ENCODE measurements around the gene ZBTB40.

ZBTB40 gene

DNA sequence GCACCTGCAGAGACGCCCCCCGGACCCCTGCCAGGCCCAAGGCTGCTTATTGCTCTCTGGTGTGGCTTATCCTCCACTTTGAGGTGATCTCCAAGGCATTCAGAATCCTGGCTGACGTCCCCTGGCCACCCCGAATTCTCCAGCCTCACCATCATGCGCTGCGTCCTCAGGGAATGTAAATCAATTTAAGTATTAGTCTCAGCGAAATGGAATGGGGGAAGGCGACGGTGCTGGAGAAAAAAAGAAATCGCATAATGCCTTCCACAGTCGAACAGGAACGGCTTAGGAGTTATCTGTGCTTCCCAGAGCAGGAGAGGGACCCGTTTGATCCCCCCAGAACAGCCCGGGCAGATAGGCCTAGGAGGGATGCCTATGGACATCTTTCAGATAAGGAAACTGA is 114.5 kb downstream of the ZBTB40 start:
- TF ChIP-seq, protein P1, sequence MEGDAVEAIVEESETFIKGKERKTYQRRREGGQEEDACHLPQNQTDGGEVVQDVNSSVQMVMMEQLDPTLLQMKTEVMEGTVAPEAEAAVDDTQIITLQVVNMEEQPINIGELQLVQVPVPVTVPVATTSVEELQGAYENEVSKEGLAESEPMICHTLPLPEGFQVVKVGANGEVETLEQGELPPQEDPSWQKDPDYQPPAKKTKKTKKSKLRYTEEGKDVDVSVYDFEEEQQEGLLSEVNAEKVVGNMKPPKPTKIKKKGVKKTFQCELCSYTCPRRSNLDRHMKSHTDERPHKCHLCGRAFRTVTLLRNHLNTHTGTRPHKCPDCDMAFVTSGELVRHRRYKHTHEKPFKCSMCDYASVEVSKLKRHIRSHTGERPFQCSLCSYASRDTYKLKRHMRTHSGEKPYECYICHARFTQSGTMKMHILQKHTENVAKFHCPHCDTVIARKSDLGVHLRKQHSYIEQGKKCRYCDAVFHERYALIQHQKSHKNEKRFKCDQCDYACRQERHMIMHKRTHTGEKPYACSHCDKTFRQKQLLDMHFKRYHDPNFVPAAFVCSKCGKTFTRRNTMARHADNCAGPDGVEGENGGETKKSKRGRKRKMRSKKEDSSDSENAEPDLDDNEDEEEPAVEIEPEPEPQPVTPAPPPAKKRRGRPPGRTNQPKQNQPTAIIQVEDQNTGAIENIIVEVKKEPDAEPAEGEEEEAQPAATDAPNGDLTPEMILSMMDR (IDR thresholded peaks at IDR 0.05; ENCODE audit: low read depth, low read length, missing control alignments), result no peak
- no peak for DNase-seq (ENCODE audit: low read depth)
- no peak overlapping the region for H3K4me3 ChIP-seq (ENCODE audit: low read depth, low read length)

DNA sequence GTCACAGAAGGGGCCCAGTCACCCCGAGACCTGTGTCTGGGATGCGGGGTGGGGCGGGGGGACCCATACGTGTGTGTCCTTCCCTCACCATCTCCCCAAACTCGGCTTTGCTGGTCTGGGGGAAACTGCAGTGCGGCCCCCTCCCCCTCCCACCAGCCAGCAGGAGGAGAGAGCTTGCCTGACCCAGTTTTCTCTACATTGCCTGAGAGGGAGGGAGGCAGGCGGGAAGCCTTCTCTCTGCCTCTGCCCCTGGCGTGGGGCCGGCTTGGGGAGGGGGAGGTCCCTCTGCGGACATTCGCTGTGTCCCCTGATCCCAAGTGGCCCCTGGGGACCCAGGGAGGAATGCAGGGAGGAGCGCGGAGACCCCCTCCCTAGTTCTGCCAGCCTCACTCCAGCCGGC is 115.5 kb downstream of the ZBTB40 start:
- H3K4me3 ChIP-seq (ENCODE audit: low read depth, low read length), result no peak overlapping the region
- TF ChIP-seq, protein P1 (IDR thresholded peaks at IDR 0.05; ENCODE audit: low read depth, low read length, missing control alignments), result no peak
- DNase-seq (ENCODE audit: low read depth), result no peak

DNA sequence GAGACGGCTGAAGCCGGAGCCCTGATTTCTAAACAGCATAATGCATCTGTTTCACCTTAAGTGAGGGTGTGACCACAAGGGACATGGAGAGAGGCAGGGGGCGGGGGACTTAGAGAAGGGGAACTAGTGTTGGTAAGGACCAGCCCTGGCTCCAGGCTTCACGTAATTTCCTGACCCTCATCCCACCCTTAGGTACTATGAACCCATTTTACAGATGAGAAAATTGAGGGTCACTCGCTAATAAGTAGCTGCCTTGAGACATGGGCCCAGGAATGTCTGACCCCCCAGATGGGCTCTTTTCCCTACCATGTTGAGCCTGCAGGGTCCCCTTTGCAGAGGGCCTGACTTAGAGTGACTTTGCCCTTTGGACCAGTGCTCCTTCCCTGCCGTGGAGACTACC is 116.3 kb downstream of the ZBTB40 start:
- TF ChIP-seq, protein P1 (IDR thresholded peaks at IDR 0.05; ENCODE audit: low read depth, low read length, missing control alignments), result no peak
- H3K4me3 ChIP-seq (ENCODE audit: low read depth, low read length), result no peak overlapping the region
- DNase-seq (ENCODE audit: low read depth), result no peak

DNA sequence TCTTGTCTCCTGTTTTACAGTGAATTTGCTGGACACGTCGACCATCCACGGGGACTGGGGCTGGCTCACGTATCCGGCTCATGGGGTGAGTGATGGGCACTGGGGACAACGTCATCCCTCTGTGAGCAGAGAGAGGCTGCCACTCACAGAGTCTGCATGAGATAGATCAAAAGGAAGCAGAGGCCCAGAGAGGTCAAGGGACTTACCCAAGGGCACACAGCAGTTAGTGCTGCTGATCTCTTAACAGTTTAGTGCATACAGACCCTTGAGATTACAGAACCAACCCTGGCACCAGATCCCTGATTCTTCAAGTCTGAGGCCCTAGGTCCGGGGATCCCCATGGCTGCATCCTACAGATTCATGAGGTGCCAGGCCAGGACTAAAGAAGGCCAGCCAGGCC is 117.6 kb downstream of the ZBTB40 start:
- H3K4me3 ChIP-seq (ENCODE audit: low read depth, low read length), result no peak overlapping the region
- no peak for DNase-seq (ENCODE audit: low read depth)
- TF ChIP-seq, protein P1 (IDR thresholded peaks at IDR 0.05; ENCODE audit: low read depth, low read length, missing control alignments), result no peak

DNA sequence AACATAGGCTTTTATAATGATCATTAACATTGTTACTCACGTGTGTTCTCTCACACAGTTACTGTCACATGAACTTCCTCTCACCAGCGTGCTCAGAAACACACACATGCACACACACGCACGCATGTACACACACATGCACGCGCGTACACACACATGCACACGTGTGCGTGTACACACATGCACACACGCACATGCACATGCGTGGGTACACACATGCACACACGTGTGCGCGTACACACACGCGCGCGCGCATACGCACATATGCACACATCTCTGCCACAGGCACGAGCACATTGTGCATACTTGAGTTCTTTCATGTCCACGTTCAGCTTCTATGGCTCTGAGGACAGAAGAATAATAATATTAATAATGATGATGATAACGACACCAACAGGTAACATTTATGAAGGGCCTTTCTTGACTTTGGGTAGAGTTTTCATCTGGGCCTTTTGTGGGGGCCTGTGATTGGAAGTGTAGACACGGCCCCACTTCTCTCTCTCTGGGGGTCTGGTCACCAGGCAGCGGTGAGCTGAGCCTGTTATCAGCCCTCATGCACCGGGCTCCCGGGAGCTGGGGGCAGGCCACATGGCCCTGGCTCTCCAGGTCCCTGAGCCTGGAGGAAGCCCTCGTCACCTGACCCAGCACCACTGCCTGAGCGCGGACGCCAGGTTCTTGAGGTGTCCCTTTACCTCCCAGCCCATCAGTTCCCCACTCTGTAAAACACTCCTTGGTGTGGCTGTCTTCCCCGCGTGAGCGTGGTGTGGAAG is 118.7 kb downstream of the ZBTB40 start:
- DNase-seq (ENCODE audit: low read depth), result no peak
- H3K4me3 ChIP-seq (ENCODE audit: low read depth, low read length), result no peak overlapping the region
- TF ChIP-seq, protein P1 (IDR thresholded peaks at IDR 0.05; ENCODE audit: low read depth, low read length, missing control alignments), result no peak

DNA sequence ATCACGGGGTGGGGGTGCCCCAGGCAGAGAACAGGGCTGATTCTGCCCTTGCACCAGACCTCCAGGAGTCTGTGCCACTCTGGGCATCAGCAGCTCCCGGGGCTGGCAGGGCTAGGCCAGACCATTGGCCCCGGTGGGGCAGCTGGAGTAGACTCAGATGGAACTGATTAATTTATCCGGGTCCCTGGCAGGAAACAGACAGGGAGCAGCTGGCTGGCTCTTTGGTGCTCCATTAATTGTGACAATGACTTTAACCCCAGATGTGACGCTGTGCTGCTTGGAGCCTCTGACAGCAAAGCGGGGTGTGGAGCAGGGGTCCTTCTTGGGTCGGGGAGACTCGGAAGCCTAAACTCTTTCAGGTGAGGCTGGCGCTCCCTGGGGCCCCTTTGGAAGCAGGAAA is 121.2 kb downstream of the ZBTB40 start:
- TF ChIP-seq, protein P1 (IDR thresholded peaks at IDR 0.05; ENCODE audit: low read depth, low read length, missing control alignments), result no peak
- H3K4me3 ChIP-seq (ENCODE audit: low read depth, low read length), result no peak overlapping the region
- DNase-seq (ENCODE audit: low read depth), result no peak

DNA sequence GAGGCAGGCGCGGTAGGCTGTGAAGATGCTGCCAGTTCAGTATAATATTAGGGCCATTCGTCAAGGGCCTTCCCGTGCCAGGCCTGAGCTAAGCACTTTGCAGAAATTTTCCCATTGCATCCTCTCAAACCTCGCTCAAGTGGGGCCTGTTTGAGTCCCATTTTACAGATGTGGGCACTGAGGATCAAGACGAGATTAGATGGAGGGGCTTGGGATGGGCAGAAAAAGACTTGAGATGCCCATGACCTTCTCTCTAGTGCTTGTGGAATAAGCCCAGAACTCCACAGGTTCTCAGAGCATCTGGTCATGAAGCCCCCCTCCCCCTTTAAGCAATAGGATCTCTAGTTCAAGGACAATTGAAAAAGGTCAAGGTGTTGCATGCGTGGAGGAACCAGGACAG is 121.6 kb downstream of the ZBTB40 start:
- TF ChIP-seq, protein P1 (IDR thresholded peaks at IDR 0.05; ENCODE audit: low read depth, low read length, missing control alignments), result no peak
- DNase-seq (ENCODE audit: low read depth), result no peak
- H3K4me3 ChIP-seq (ENCODE audit: low read depth, low read length), result no peak overlapping the region
